ENCODE measurements around the gene TRIM10. TPM values are rescaled to one million over a fixed set of nuclear protein-coding genes. Genes with fewer than 3 reads are reported as not detected.
A peak's percentile ranks its signal among the peaks of the same experiment; 100 is the strongest.

Gene TRIM10
- polyA plus RNA-seq, 1 experiment = not detected

DNA sequence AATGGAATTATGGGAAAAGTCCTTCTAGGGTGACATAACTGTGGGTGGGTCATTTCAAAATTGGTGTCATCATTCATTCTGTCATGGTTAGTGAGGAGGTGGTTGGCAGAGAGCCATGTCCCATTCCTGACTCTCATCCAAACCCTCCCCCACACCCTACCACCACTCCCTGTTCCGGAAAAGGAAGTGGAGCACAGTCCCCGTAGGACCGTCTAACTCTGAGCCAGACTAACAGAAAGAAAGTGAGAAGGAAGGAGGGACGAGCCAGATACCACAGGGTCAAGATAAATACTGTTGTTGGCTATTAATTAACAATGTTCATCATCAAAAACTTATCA lies 4.8 kb downstream of the TRIM10 start:
- CTCF ChIA-PET = interaction anchor here (5.6 kb wide), 1 partner anchor 25 kb away, joined by 39 read pairs; no protein-coding TSS in a partner anchor
- no peaks in the 10 kb centered on the region for H3K36me3 ChIP-seq (ENCODE audit: control insufficient read depth, insufficient read depth, low read length)
- H3K4me3 ChIP-seq (ENCODE audit: low read depth, low read length) = no peak overlapping the region
- DNase-seq (ENCODE audit: low read depth) = no peak
- TF ChIP-seq, protein P1, sequence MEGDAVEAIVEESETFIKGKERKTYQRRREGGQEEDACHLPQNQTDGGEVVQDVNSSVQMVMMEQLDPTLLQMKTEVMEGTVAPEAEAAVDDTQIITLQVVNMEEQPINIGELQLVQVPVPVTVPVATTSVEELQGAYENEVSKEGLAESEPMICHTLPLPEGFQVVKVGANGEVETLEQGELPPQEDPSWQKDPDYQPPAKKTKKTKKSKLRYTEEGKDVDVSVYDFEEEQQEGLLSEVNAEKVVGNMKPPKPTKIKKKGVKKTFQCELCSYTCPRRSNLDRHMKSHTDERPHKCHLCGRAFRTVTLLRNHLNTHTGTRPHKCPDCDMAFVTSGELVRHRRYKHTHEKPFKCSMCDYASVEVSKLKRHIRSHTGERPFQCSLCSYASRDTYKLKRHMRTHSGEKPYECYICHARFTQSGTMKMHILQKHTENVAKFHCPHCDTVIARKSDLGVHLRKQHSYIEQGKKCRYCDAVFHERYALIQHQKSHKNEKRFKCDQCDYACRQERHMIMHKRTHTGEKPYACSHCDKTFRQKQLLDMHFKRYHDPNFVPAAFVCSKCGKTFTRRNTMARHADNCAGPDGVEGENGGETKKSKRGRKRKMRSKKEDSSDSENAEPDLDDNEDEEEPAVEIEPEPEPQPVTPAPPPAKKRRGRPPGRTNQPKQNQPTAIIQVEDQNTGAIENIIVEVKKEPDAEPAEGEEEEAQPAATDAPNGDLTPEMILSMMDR (IDR thresholded peaks at IDR 0.05; ENCODE audit: insufficient read depth, low read depth, low read length) = no peak
- POLR2A ChIA-PET = no interaction called here
- peaks cover 4% of the 10 kb centered on the region; the same call in 1 of the 2 replicates for H3K27me3 ChIP-seq (ENCODE audit: control insufficient read depth, insufficient read depth, low read length)

DNA sequence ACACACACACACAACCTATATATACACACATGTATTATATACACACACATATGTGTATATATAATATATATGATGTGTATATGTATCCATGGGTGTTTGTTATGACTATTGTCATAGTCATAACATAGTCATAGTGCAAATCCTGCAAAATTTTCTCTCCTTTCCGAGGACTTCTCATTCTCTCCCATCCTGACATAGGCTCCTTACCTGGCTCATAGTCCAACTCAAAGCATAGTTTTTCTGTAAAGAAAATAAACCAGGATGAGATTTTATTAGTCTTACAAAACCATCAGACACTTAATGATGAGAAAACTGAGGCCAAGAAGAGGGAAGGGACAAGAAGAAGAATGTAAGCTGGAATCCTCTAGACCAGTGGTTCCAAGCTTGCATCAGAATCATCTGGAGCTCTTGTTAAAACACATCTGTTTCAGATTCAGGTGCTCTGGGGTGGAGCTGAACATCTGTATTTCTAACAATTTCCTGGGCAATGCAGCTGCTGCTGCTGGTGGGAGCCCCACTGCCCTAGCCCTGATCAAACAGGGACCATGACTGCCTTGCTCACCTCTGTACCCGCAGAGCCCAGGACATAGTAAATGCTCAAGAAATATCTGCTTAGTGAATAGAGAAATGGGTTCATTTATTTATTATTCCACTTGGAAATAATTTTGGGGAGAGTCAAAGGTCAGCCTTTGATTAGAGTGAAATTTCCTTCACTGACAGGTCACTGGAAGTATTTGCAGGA lies 5.3 kb downstream of the TRIM10 start:
- Histone ChIP-seq H3K27me3 (ENCODE audit: control insufficient read depth, insufficient read depth, low read length) (peaks cover 4% of the 10 kb centered on the region; the same call in 1 of the 2 replicates), H3K4me3 (ENCODE audit: low read depth, low read length) (no peak overlapping the region), H3K36me3 (ENCODE audit: control insufficient read depth, insufficient read depth, low read length) (no peaks in the 10 kb centered on the region)
- ChIA-PET CTCF (interaction anchor here (1.0 to 5.6 kb wide), 2 partner anchors 24 to 64 kb away, joined by 3 to 39 read pairs; no protein-coding TSS in a partner anchor), POLR2A (no interaction called here)
- TF ChIP-seq, protein P1 (IDR thresholded peaks at IDR 0.05; ENCODE audit: insufficient read depth, low read depth, low read length) = no peak
- no peak for DNase-seq (ENCODE audit: low read depth)

DNA sequence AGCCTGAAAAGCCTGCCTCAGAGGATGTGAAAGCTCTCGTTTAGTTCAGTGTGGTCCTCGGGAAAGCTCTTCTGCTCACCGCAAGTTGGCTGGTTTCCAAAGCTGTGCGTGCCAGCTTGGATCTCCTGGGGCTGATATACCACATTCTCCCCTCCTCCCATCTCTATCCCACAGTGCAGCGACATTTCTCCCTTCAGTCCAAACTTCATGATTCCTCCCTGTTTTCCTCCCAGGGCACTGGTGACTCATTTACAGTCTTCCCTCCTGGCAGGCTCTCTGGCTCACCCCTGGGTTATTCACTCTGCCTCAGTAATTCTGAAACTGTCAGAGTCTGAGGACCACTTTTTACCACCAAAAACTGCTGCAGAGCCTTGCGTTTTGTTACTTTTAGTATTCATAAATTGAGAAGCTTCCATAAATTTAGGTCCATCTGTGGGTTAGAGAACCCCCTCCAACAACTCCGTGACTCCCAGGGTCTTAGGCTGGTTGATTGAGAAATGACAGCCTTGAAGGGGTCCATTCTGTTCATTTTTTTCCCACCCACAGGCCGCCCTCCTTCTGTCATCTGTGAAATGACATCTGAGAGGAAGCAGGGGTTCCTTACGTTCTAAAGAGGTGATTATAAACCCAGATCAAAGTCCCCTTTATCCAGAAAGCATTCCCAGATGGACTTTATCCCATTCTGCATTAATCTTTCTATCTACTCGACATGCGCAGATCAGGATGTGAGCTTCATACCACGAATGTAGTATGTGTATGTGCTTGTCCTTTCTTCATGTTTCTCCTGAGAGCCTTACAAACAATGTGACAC lies 6.1 kb downstream of the TRIM10 start:
- TF ChIP-seq, protein P1 (IDR thresholded peaks at IDR 0.05; ENCODE audit: insufficient read depth, low read depth, low read length) = no peak
- DNase-seq (ENCODE audit: low read depth) = peak; percentile 51
- peaks cover 2% of the 10 kb centered on the region for H3K27me3 ChIP-seq (ENCODE audit: control insufficient read depth, insufficient read depth, low read length)
- H3K36me3 ChIP-seq (ENCODE audit: control insufficient read depth, insufficient read depth, low read length) = no peaks in the 10 kb centered on the region
- no peak overlapping the region for H3K4me3 ChIP-seq (ENCODE audit: low read depth, low read length)
- ChIA-PET CTCF (interaction anchor here (1.0 to 5.6 kb wide), 2 partner anchors 24 to 65 kb away, joined by 3 to 39 read pairs; no protein-coding TSS in a partner anchor), POLR2A (no interaction called here)

DNA sequence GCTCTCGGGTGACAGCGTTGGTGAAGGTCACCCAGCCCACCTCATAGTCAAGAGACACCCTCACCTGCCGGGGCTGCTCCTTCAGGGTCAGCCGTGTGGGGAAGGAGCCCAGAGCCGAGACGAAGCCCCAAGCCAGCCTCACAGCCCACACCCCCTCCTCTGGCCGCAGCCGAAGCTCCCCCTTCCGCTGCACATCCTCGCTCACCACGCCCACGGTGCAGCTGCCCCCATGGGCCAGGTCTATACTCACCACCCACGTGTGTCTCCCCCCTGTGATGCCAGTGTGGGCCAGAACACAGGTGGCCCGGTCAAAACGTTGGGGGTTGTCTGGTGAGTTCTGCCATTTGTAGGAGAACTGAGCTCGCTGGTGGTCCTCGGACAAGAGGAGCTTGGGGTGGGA lies 7.0 kb downstream of the TRIM10 start:
- H3K4me3 ChIP-seq (ENCODE audit: low read depth, low read length) = no peak overlapping the region
- CTCF ChIA-PET = interaction anchor here (5.6 kb wide), 1 partner anchor 23 kb away, joined by 39 read pairs; no protein-coding TSS in a partner anchor
- POLR2A ChIA-PET = no interaction called here

More for the DNA sequence above, 7.0 kb downstream of the TRIM10 start:
- DNase-seq (ENCODE audit: low read depth) = no peak
- TF ChIP-seq, protein P1 (IDR thresholded peaks at IDR 0.05; ENCODE audit: insufficient read depth, low read depth, low read length) = no peak
- Histone ChIP-seq H3K27me3 (ENCODE audit: control insufficient read depth, insufficient read depth, low read length) (no peaks in the 10 kb centered on the region; the same call in 1 of the 2 replicates), H3K36me3 (ENCODE audit: control insufficient read depth, insufficient read depth, low read length) (no peaks in the 10 kb centered on the region)
